ENCODE results near the gene MAN2B1. TPM values are rescaled to one million over a fixed set of nuclear protein-coding genes. Genes with fewer than 3 reads are reported as not detected.
A peak's percentile ranks its signal among the peaks of the same experiment; 100 is the strongest.
"Not testable (repeated sequence)": the region's sequence is repeated elsewhere in the genome, so short reads cannot be mapped to it uniquely, and the experiment has no call there.

MAN2B1 gene
- total RNA-seq = 100 to 1,000 TPM; 120 to 131 TPM

DNA sequence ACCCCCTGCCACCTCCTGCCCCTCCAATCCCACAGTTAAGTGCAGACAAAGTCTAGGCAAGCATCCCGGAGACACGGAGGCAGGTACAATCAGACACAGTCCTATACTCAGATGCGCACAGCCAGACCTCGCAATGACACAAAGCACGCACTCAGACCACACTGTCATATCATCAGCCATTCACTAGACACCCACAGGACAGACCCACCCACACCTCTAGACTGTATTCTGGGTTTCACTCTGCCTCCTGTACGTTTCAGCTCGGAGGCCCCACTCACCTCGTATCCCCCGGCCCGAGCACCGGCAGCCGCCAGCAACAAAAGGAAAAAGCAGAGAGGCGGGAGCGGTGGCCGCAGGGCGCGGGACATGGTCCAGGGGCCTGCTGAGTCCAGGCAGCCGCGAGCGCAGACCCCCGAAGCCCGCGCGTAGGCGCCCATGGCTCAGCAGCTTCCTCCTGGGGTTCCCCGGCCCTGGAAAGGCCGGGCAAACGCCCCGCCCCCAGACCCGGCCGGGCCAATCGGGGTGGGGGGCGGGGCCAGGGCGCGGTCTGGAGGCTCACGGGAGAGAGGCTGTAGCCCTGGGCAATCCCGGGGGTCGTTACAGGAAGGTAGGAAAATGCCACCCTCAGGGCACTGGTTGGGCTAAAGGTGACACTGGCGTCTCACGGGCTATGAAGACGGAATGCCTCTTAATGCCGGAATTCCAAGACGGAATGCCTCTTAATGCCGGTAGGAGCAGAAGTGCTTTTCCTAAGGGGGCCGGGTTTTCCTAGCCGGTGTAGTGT is at the start of gene MAN2B1, which contains the start of gene WDR83:
MAN2B1 (minus strand) TSS at position 478 of the 784 bp plus-strand sequence; CDS start at position 437, 41 bp downstream.
WDR83 (plus strand) TSS at position 543 of the 784 bp plus-strand sequence. CDS start 2,984 bp downstream, outside the sequence.
- peak within 1 kb of the TSS; percentile 95 for H3K4me3 Mint-ChIP-seq
- no peaks in the 10 kb centered on the region for H3K9me3 Mint-ChIP-seq
- peaks cover 47% of the 10 kb centered on the region for H3K4me1 Mint-ChIP-seq (ENCODE audit: low read depth)
- intact Hi-C loops (cut with micrococcal nuclease) = loop anchor here (1.0 to 10.0 kb wide), 4 partner anchors 26 to 574 kb away; partner anchors contain the start of gene ZNF44
- peaks cover 36% of the 10 kb centered on the region for H3K36me3 Mint-ChIP-seq (ENCODE audit: low read depth)
- DNase-seq = peak; percentile 84
- peak within 1 kb of the TSS; percentile 93 for H3K27ac Mint-ChIP-seq
- no peaks in the 10 kb centered on the region for H3K27me3 Mint-ChIP-seq (ENCODE audit: low read depth)
- CTCF ChIA-PET = interaction anchor here (0.6 to 4.8 kb wide), 8 partner anchors 12 to 181 kb away, joined by 3 to 27 read pairs (median 3); no protein-coding TSS in a partner anchor

- Mint-ChIP-seq H3K4me3 (no peak overlapping the region), H3K27me3 (ENCODE audit: low read depth) (no peaks in the 10 kb centered on the region), H3K27ac (no peak overlapping the region), H3K36me3 (ENCODE audit: low read depth) (peaks cover 36% of the 10 kb centered on the region), H3K4me1 (ENCODE audit: low read depth) (peaks cover 23% of the 10 kb centered on the region), H3K9me3 (no peaks in the 10 kb centered on the region)
- CTCF ChIA-PET = interaction anchor here (1.2 to 1.6 kb wide), 3 partner anchors 13 to 131 kb away, joined by 3 to 4 read pairs (median 4); partner anchors contain the start of gene FBXW9
- intact Hi-C loops (cut with micrococcal nuclease) = no loop called here
- no peak for DNase-seq
Observed at GRCh38 chr19:12715929-12716328, 49.4 kb upstream of the MAN2B1 start.

GRCh38 chr19:12715102-12715501 is 48.6 kb upstream of the MAN2B1 start:
- intact Hi-C loops (cut with micrococcal nuclease) = no loop called here
- Mint-ChIP-seq H3K9me3 (no peaks in the 10 kb centered on the region), H3K27ac (no peak overlapping the region), H3K4me1 (ENCODE audit: low read depth) (peaks cover 17% of the 10 kb centered on the region), H3K4me3 (no peak overlapping the region), H3K27me3 (ENCODE audit: low read depth) (no peaks in the 10 kb centered on the region), H3K36me3 (ENCODE audit: low read depth) (peaks cover 37% of the 10 kb centered on the region)
- CTCF ChIA-PET = interaction anchor here (0.6 to 1.6 kb wide), 3 partner anchors 14 to 132 kb away, joined by 3 to 4 read pairs (median 3); no protein-coding TSS in a partner anchor
- DNase-seq = no peak

- H3K27me3 Mint-ChIP-seq (ENCODE audit: low read depth); H3K9me3 Mint-ChIP-seq; H3K4me3 Mint-ChIP-seq; DNase-seq; H3K27ac Mint-ChIP-seq; intact Hi-C loops (cut with micrococcal nuclease); H3K4me1 Mint-ChIP-seq (ENCODE audit: low read depth): not testable (repeated sequence)
- H3K36me3 Mint-ChIP-seq (ENCODE audit: low read depth) = peaks cover 31% of the 10 kb centered on the region
- CTCF ChIA-PET = interaction anchor here (2.0 kb wide), 1 partner anchor 134 kb away, joined by 6 read pairs; no protein-coding TSS in a partner anchor
Observed at GRCh38 chr19:12713304-12713703, 46.8 kb upstream of the MAN2B1 start.

- H3K36me3 Mint-ChIP-seq (ENCODE audit: low read depth) = peaks cover 31% of the 10 kb centered on the region
- peak; percentile 23 for DNase-seq
- H3K4me1 Mint-ChIP-seq (ENCODE audit: low read depth); CTCF ChIA-PET; H3K27ac Mint-ChIP-seq; intact Hi-C loops (cut with micrococcal nuclease); H3K9me3 Mint-ChIP-seq; H3K27me3 Mint-ChIP-seq (ENCODE audit: low read depth); H3K4me3 Mint-ChIP-seq: not testable (repeated sequence)
Observed at GRCh38 chr19:12712077-12712476, 45.5 kb upstream of the MAN2B1 start.

- H3K36me3 Mint-ChIP-seq (ENCODE audit: low read depth) = peaks cover 29% of the 10 kb centered on the region
- CTCF ChIA-PET = no interaction called here
- no peak overlapping the region for H3K27ac Mint-ChIP-seq
- H3K4me3 Mint-ChIP-seq = no peak overlapping the region
- no peaks in the 10 kb centered on the region for H3K27me3 Mint-ChIP-seq (ENCODE audit: low read depth)
- DNase-seq = no peak
- intact Hi-C loops (cut with micrococcal nuclease) = no loop called here
- H3K9me3 Mint-ChIP-seq = no peaks in the 10 kb centered on the region
- no peaks in the 10 kb centered on the region for H3K4me1 Mint-ChIP-seq (ENCODE audit: low read depth)
Observed at GRCh38 chr19:12711187-12711586, 44.6 kb upstream of the MAN2B1 start.

DNA sequence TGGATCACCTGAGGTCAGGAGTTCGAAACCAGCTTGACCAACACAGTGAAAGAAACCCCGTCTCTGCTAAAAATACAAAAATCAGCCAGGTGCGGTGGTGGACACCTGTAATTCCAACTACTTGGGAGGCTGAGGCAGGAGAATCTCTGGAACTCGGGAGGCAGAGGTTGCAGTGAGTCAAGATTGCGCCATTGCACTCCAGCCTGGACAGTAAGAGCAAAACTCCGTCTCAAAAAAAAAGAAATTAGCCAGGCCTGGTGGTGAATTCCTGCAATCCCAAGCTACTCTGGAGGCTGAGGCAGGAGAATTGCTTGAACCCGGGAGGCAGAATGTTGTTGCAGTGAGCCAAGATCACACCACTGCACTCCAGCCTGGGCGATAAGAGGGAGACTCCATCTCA is 42.1 kb upstream of the MAN2B1 start:
- no peak overlapping the region for H3K27ac Mint-ChIP-seq
- H3K4me1 Mint-ChIP-seq (ENCODE audit: low read depth) = no peaks in the 10 kb centered on the region
- H3K27me3 Mint-ChIP-seq (ENCODE audit: low read depth) = no peaks in the 10 kb centered on the region
- intact Hi-C loops (cut with micrococcal nuclease) = no loop called here
- peaks cover 37% of the 10 kb centered on the region for H3K36me3 Mint-ChIP-seq (ENCODE audit: low read depth)
- CTCF ChIA-PET = interaction anchor here (0.6 kb wide), 1 partner anchor 47 kb away, joined by 3 read pairs; no protein-coding TSS in a partner anchor
- H3K4me3 Mint-ChIP-seq = no peak overlapping the region
- no peak for DNase-seq
- H3K9me3 Mint-ChIP-seq = no peaks in the 10 kb centered on the region

DNA sequence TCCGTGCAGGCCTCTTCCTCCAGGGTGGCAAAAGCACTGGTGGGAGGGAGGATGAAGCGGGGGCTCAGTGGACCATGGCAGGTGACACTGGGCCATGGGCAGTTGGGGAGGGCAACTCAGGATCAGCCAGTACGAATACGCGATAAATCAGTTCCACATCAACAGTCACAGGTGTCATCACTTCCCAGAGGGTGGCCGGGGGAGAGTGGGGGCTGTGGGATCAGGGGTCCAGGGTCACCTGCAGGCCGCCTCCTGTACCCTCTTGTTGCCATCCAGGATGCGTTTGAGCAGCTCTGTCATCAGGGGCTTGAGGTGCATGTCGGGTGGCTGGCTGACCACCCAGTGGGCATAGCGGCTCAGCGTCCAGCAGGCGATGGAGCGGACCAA is 39.8 kb upstream of the MAN2B1 start:
- no peak overlapping the region for H3K4me3 Mint-ChIP-seq
- no peak for DNase-seq
- H3K9me3 Mint-ChIP-seq = no peaks in the 10 kb centered on the region
- H3K36me3 Mint-ChIP-seq (ENCODE audit: low read depth) = peaks cover 44% of the 10 kb centered on the region
- intact Hi-C loops (cut with micrococcal nuclease) = no loop called here
- no peaks in the 10 kb centered on the region for H3K4me1 Mint-ChIP-seq (ENCODE audit: low read depth)
- no peak overlapping the region for H3K27ac Mint-ChIP-seq
- CTCF ChIA-PET = interaction anchor here (1.1 kb wide), 1 partner anchor 12 kb away, joined by 3 read pairs; no protein-coding TSS in a partner anchor
- no peaks in the 10 kb centered on the region for H3K27me3 Mint-ChIP-seq (ENCODE audit: low read depth)

DNA sequence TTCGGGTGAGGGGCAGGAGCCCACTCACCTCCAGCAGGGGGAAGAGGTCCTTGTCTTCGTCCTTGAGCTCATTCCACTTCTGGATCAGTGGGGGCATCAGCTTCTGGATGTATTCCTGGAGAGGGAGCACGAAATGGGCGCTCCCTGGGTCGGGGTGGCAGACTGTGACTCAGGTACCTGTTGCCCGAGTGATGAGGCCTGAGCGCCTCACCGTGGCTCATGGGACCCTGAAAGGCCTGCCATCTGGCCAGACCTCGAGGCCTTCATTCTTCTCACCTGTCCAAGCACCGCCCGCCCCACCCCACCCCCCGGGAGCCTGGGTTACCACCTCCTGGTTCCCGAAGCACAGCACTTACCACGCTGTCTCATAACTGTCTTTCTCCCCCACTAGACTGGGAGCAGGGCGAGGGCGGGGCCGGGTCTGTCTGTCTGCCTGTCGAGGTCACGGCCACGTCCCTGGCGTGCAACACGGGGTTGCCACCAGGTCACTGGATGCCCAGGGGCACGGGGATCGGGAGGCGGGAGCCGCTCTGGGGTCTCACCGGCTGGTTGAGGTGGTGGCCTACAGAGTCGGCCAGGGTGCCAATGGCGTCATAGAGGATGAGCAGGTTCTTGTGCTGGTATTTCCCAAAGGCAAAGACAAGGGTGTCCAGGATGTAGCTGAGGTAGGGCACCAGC is 39.3 kb upstream of the MAN2B1 start:
- no peak for DNase-seq
- intact Hi-C loops (cut with micrococcal nuclease) = no loop called here
- CTCF ChIA-PET = interaction anchor here (0.5 to 1.1 kb wide), 2 partner anchors 13 to 76 kb away, joined by 3 to 6 read pairs; no protein-coding TSS in a partner anchor
- H3K4me3 Mint-ChIP-seq = no peak overlapping the region
- no peaks in the 10 kb centered on the region for H3K4me1 Mint-ChIP-seq (ENCODE audit: low read depth)
- H3K9me3 Mint-ChIP-seq = no peaks in the 10 kb centered on the region
- H3K36me3 Mint-ChIP-seq (ENCODE audit: low read depth) = peaks cover 48% of the 10 kb centered on the region
- H3K27ac Mint-ChIP-seq = no peak overlapping the region
- no peaks in the 10 kb centered on the region for H3K27me3 Mint-ChIP-seq (ENCODE audit: low read depth)

DNA sequence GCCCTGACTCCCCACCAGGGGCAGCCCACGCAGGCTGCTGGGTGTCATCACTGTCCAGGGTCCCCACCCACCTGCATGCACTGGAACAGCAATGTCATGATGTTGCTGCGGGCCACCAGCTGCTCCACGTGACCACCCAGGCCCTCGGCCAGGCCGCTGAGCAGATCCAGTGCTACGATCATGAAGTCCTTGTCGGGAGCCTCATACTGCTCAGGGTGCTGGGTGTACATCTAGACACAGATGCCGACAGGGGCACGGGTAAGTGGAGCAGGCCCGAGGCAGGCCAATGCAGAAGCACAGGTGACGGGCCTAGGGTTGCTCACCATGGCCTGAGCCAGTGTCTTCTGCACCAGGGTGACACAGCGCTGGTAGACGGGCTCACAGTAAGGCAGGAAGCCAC is 38.6 kb upstream of the MAN2B1 start:
- no peak overlapping the region for H3K4me3 Mint-ChIP-seq
- peaks cover 43% of the 10 kb centered on the region for H3K36me3 Mint-ChIP-seq (ENCODE audit: low read depth)
- no peak overlapping the region for H3K27ac Mint-ChIP-seq
- intact Hi-C loops (cut with micrococcal nuclease) = no loop called here
- no peaks in the 10 kb centered on the region for H3K27me3 Mint-ChIP-seq (ENCODE audit: low read depth)
- no peak for DNase-seq
- H3K9me3 Mint-ChIP-seq = no peaks in the 10 kb centered on the region
- H3K4me1 Mint-ChIP-seq (ENCODE audit: low read depth) = no peaks in the 10 kb centered on the region
- CTCF ChIA-PET = no interaction called here

- Mint-ChIP-seq H3K27ac (no peak overlapping the region), H3K36me3 (ENCODE audit: low read depth) (peaks cover 44% of the 10 kb centered on the region), H3K4me3 (no peak overlapping the region), H3K4me1 (ENCODE audit: low read depth) (peaks cover 2% of the 10 kb centered on the region), H3K9me3 (no peaks in the 10 kb centered on the region), H3K27me3 (ENCODE audit: low read depth) (no peaks in the 10 kb centered on the region)
- intact Hi-C loops (cut with micrococcal nuclease) = no loop called here
- DNase-seq = no peak
- CTCF ChIA-PET = interaction anchor here (1.0 kb wide), 1 partner anchor 55 kb away, joined by 3 read pairs; no protein-coding TSS in a partner anchor
Observed at GRCh38 chr19:12703046-12703445, 36.5 kb upstream of the MAN2B1 start.

- intact Hi-C loops (cut with micrococcal nuclease) = no loop called here
- no peak for DNase-seq
- Mint-ChIP-seq H3K9me3 (no peaks in the 10 kb centered on the region), H3K27ac (no peak overlapping the region), H3K27me3 (ENCODE audit: low read depth) (no peaks in the 10 kb centered on the region), H3K4me3 (no peak overlapping the region), H3K36me3 (ENCODE audit: low read depth) (peaks cover 41% of the 10 kb centered on the region), H3K4me1 (ENCODE audit: low read depth) (peaks cover 4% of the 10 kb centered on the region)
- CTCF ChIA-PET = no interaction called here
Observed at GRCh38 chr19:12701596-12702282, 35.2 kb upstream of the MAN2B1 start.

Measured in activated naive CD4-positive, alpha-beta T cell treated with anti-CD3 and anti-CD28 coated beads for 36 hours (primary cell).